ENCODE results near the gene TRAF2. TPM values are rescaled to one million over a fixed set of nuclear protein-coding genes. Genes with fewer than 3 reads are reported as not detected.
"Not testable (repeated sequence)": the region's sequence is repeated elsewhere in the genome, so short reads cannot be mapped to it uniquely, and the experiment has no call there.

TRAF2 gene
- total RNA-seq (2014; rRNA removed) (11.5 and 25.4 TPM in 2 replicates), Bru-seq, nascent RNA (percentile 54 among the genes with signal in this experiment), BruChase-seq, experiment 1, labeled RNA remaining after a 6-hour chase (percentile 63 among the genes with signal in this experiment), BruChase-seq, experiment 2, labeled RNA remaining after a 2-hour chase (percentile 62 among the genes with signal in this experiment)
- long read RNA-seq, transcript TRAF2-201 (11 exons, 2,264 nt) = major isoform, 22 of 35 reads
- long read RNA-seq, partial matches to known transcripts = 6 of 35 reads
- long read RNA-seq, other reads (novel, unspliced or antisense) = 7 of 35 reads

- ATAC-seq = peak; percentile 97
- Histone ChIP-seq H3K4me3 (ENCODE audit: low read length) (peak within 1 kb of the TSS; percentile 95), H4K20me1 (ENCODE audit: low read length) (no peaks in the 10 kb centered on the region), H2AFZ (ENCODE audit: low read length) (peak within 1 kb of the TSS; percentile 79), H3K27me3 (ENCODE audit: low read length) (no peaks in the 10 kb centered on the region), H3F3A (ENCODE audit: low read length, unreplicated experiment) (no peaks in the 10 kb centered on the region), H3K27ac (ENCODE audit: low read length) (peak within 1 kb of the TSS; percentile 32), H3K9ac (ENCODE audit: low read length) (peak within 1 kb of the TSS; percentile 94), H3K9me3 (ENCODE audit: low read length) (no peaks in the 10 kb centered on the region), H3K4me2 (ENCODE audit: low read length) (peak within 1 kb of the TSS; percentile 99), H3K9me2 (replicated peaks; ENCODE audit: low read length) (no peaks in the 10 kb centered on the region), H3K36me3 (ENCODE audit: low read depth, low read length) (no peaks in the 10 kb centered on the region), H3K4me1 (ENCODE audit: insufficient read depth, low read length) (peaks cover 10% of the 10 kb centered on the region; the same call in 1 of the 2 replicates), H3K79me2 (ENCODE audit: low read length) (peaks cover 51% of the 10 kb centered on the region)
- ChIA-PET POLR2A (ENCODE audit: unreplicated experiment) (interaction anchor here (0.6 to 1.3 kb wide), 2 partner anchors 16 to 20 kb away, joined by 3 to 4 read pairs; partner anchors contain the start of gene EDF1), CTCF (no interaction called here)
- intact Hi-C loops (cut with micrococcal nuclease) = loop anchor here (2.0 kb wide), 2 partner anchors 15 to 59 kb away; partner anchors contain the start of genes C8G and FBXW5
- TF ChIP-seq EZH2 (IDR thresholded peaks at IDR 0.05; ENCODE audit: low read length, unreplicated experiment) (no peak), EZH2phosphoT487 (IDR thresholded peaks at IDR 0.05; ENCODE audit: borderline replicate concordance, low read length) (no peak), CTCF (conservative IDR thresholded peaks at IDR 0.05; ENCODE audit: low read depth, low read length) (no peak)
- peak; percentile 97 for DNase-seq
- no TSS peak for BruUV-seq (replicated peaks)
Observed at GRCh38 chr9:136885950-136886578, at the start of gene TRAF2. Gene TRAF2 (plus strand): TSS chr9:136886516. CDS start chr9:136898741, 12,225 bp downstream.

GRCh38 chr9:136837146-136837855, 49.0 kb upstream of the TRAF2 start:
- no peak overlapping the region for H3K9ac ChIP-seq (ENCODE audit: low read length)
- no peaks in the 10 kb centered on the region for H3K9me2 ChIP-seq (replicated peaks; ENCODE audit: low read length)
- no peak for ATAC-seq
- no peaks in the 10 kb centered on the region for H4K20me1 ChIP-seq (ENCODE audit: low read length)
- no peak overlapping the region for H3K4me2 ChIP-seq (ENCODE audit: low read length)
- ChIA-PET CTCF (no interaction called here), POLR2A (ENCODE audit: unreplicated experiment) (no interaction called here)
- BruUV-seq (replicated peaks) = no TSS peak
- H3K36me3 ChIP-seq (ENCODE audit: low read depth, low read length) = no peaks in the 10 kb centered on the region
- intact Hi-C loops (cut with micrococcal nuclease) = no loop called here
- DNase-seq = no peak
- no peak overlapping the region for H2AFZ ChIP-seq (ENCODE audit: low read length)
- TF ChIP-seq EZH2 (IDR thresholded peaks at IDR 0.05; ENCODE audit: low read length, unreplicated experiment) (no peak), EZH2phosphoT487 (IDR thresholded peaks at IDR 0.05; ENCODE audit: borderline replicate concordance, low read length) (no peak), CTCF (conservative IDR thresholded peaks at IDR 0.05; ENCODE audit: low read depth, low read length) (no peak)
- no peaks in the 10 kb centered on the region for H3F3A ChIP-seq (ENCODE audit: low read length, unreplicated experiment)
- no peaks in the 10 kb centered on the region for H3K9me3 ChIP-seq (ENCODE audit: low read length)
- no peaks in the 10 kb centered on the region for H3K27me3 ChIP-seq (ENCODE audit: low read length)
- H3K4me1 ChIP-seq (ENCODE audit: insufficient read depth, low read length) = peaks cover 10% of the 10 kb centered on the region; the same call in 1 of the 2 replicates
- H3K4me3 ChIP-seq (ENCODE audit: low read length) = no peak overlapping the region
- H3K27ac ChIP-seq (ENCODE audit: low read length) = no peak overlapping the region
- no peaks in the 10 kb centered on the region for H3K79me2 ChIP-seq (ENCODE audit: low read length)

- H3K9me2 ChIP-seq (replicated peaks; ENCODE audit: low read length); H3K9ac ChIP-seq (ENCODE audit: low read length); H3K79me2 ChIP-seq (ENCODE audit: low read length); H3K36me3 ChIP-seq (ENCODE audit: low read depth, low read length); intact Hi-C loops (cut with micrococcal nuclease); H3K4me1 ChIP-seq (ENCODE audit: insufficient read depth, low read length); H3K4me2 ChIP-seq (ENCODE audit: low read length); BruUV-seq (replicated peaks); ATAC-seq; CTCF ChIA-PET; H3K4me3 ChIP-seq (ENCODE audit: low read length); H4K20me1 ChIP-seq (ENCODE audit: low read length); H3K27ac ChIP-seq (ENCODE audit: low read length); H2AFZ ChIP-seq (ENCODE audit: low read length); H3F3A ChIP-seq (ENCODE audit: low read length, unreplicated experiment); DNase-seq; H3K27me3 ChIP-seq (ENCODE audit: low read length); H3K9me3 ChIP-seq (ENCODE audit: low read length): not testable (repeated sequence)
- POLR2A ChIA-PET (ENCODE audit: unreplicated experiment) = interaction anchor here (0.5 kb wide), 1 partner anchor 21 kb away, joined by 4 read pairs; no protein-coding TSS in a partner anchor
Observed at GRCh38 chr9:136837856-136838277, 48.4 kb upstream of the TRAF2 start.

Data from PC-3 (cell line).